ENCODE results near the gene CSTF3.

DNA sequence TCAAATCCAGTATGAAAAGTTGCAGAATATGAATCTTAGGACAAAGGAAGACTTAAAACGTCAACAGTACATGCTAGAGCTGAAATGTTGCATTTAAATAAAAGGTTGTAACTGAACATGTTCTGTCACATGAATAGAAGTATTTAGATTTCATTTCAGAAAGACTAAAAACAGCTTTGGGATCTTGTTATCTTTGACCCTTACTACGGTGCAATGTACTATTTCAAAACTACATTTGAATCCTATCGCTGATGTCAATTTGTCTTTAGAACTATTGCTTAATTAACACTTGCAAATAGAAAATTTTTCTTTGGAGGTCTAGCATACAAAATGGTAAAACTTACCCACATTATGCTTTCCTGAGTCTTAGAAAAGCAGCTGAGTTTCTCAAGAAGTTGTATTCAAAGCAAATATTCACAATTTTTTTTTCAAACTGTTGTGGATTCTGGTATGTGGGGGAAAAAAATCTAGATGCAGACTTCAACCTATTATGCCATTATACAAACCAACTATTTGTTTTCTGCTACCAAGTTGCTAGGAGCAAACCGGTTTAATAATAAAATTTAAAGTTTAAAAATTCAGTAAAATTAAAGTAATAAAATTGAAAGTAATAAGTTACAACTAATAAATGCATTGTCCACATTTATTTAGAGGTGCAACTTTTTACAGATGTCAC lies 25.4 kb downstream of the CSTF3 start:
- TF ChIP-seq, protein P1, sequence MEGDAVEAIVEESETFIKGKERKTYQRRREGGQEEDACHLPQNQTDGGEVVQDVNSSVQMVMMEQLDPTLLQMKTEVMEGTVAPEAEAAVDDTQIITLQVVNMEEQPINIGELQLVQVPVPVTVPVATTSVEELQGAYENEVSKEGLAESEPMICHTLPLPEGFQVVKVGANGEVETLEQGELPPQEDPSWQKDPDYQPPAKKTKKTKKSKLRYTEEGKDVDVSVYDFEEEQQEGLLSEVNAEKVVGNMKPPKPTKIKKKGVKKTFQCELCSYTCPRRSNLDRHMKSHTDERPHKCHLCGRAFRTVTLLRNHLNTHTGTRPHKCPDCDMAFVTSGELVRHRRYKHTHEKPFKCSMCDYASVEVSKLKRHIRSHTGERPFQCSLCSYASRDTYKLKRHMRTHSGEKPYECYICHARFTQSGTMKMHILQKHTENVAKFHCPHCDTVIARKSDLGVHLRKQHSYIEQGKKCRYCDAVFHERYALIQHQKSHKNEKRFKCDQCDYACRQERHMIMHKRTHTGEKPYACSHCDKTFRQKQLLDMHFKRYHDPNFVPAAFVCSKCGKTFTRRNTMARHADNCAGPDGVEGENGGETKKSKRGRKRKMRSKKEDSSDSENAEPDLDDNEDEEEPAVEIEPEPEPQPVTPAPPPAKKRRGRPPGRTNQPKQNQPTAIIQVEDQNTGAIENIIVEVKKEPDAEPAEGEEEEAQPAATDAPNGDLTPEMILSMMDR (IDR thresholded peaks at IDR 0.05; ENCODE audit: insufficient read depth, low read depth, low read length): no peak
- TF ChIP-seq EZH2 (IDR thresholded peaks at IDR 0.05; ENCODE audit: insufficient read depth, low read length): no peak
